Measurements from ENCODE around the gene MTRF1.
"Not testable (repeated sequence)": the region's sequence is repeated elsewhere in the genome, so short reads cannot be mapped to it uniquely, and the experiment has no call there.

The MTRF1 gene

GRCh38 chr13:41193469-41193868 is 69.9 kb downstream of the MTRF1 start:
- peak overlapping the region; percentile 65; the same call in 1 of the 2 replicates for H3K4me3 ChIP-seq (ENCODE audit: low read length)
- TF ChIP-seq ZNF274 (IDR thresholded peaks at IDR 0.05; ENCODE audit: low read depth, low read length): no peak

GRCh38 chr13:41188584-41188983 is 74.8 kb downstream of the MTRF1 start:
- no peak overlapping the region for H3K4me3 ChIP-seq (ENCODE audit: low read length)
- TF ChIP-seq ZNF274 (IDR thresholded peaks at IDR 0.05; ENCODE audit: low read depth, low read length): no peak

- no peak for TF ChIP-seq ZNF274 (IDR thresholded peaks at IDR 0.05; ENCODE audit: low read depth, low read length)
- H3K4me3 ChIP-seq (ENCODE audit: low read length): no peak overlapping the region
These were observed 76.9 kb downstream of the MTRF1 start for GRCh38 chr13:41186481-41186880.

GRCh38 chr13:41182231-41182630 is 81.1 kb downstream of the MTRF1 start:
- no peak for TF ChIP-seq ZNF274 (IDR thresholded peaks at IDR 0.05; ENCODE audit: low read depth, low read length)
- no peak overlapping the region for H3K4me3 ChIP-seq (ENCODE audit: low read length)

GRCh38 chr13:41179593-41180250 is 83.7 kb downstream of the MTRF1 start:
- TF ChIP-seq ZNF274 (IDR thresholded peaks at IDR 0.05; ENCODE audit: low read depth, low read length): no peak
- H3K4me3 ChIP-seq (ENCODE audit: low read length): no peak overlapping the region

- TF ChIP-seq ZNF274 (IDR thresholded peaks at IDR 0.05; ENCODE audit: low read depth, low read length): no peak
- no peak overlapping the region for H3K4me3 ChIP-seq (ENCODE audit: low read length)
These were observed 85.3 kb downstream of the MTRF1 start for GRCh38 chr13:41178040-41178439.

GRCh38 chr13:41177616-41178015 is 85.8 kb downstream of the MTRF1 start:
- TF ChIP-seq ZNF274 (IDR thresholded peaks at IDR 0.05; ENCODE audit: low read depth, low read length): no peak

GRCh38 chr13:41175576-41175975 is 87.8 kb downstream of the MTRF1 start:
- not testable (repeated sequence) for H3K4me3 ChIP-seq (ENCODE audit: low read length)

More at GRCh38 chr13:41177616-41178015, 85.8 kb downstream of the MTRF1 start:
- no peak overlapping the region for H3K4me3 ChIP-seq (ENCODE audit: low read length)
